ENCODE data around the gene CHST11.

DNA sequence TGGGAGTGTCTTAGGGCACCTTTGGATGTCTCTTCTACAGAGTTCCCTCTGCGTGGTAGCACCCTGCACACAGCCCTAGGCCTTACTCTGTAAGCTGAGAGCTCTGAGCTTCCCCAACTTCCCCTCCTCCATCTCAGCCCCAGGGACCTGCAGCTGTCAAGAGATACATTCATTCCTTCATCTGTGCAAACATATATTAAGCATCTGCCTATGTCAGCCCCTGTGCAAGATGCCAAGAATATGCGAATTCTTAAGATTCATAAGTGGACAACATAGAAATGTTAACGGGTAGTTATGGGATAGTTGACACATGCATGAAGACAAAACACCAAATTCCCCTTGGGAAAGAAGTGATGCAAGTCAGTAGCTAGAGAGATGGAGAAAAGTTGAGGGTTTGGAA is 310.5 kb downstream of the CHST11 start:
- TF ChIP-seq, protein P1, sequence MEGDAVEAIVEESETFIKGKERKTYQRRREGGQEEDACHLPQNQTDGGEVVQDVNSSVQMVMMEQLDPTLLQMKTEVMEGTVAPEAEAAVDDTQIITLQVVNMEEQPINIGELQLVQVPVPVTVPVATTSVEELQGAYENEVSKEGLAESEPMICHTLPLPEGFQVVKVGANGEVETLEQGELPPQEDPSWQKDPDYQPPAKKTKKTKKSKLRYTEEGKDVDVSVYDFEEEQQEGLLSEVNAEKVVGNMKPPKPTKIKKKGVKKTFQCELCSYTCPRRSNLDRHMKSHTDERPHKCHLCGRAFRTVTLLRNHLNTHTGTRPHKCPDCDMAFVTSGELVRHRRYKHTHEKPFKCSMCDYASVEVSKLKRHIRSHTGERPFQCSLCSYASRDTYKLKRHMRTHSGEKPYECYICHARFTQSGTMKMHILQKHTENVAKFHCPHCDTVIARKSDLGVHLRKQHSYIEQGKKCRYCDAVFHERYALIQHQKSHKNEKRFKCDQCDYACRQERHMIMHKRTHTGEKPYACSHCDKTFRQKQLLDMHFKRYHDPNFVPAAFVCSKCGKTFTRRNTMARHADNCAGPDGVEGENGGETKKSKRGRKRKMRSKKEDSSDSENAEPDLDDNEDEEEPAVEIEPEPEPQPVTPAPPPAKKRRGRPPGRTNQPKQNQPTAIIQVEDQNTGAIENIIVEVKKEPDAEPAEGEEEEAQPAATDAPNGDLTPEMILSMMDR (optimal IDR thresholded peaks at IDR 0.05 in 1 of 3, IDR thresholded peaks at IDR 0.05 in 1 of 3, conservative IDR thresholded peaks at IDR 0.05 in 1 of 3; ENCODE audit: extremely low read depth in 1 of 3, insufficient read depth in 2 of 3, low read length in 3 of 3), result no peak
- TF ChIP-seq EZH2 (IDR thresholded peaks at IDR 0.05; ENCODE audit: low read length), result no peak
